Esophagus muscularis mucosa (tissue), 3 donors: Measurements from ENCODE around the gene ARHGAP8.

Experiments used
- EP300 ChIP-seq: sonication (generic); formaldehyde crosslinking; IDR thresholded peaks from one replicate; pipeline ENCODE4 v1.6.1; 2017; ENCODE audit warnings: antibody characterized with exemption
- TF ChIP-seq, protein P1 (sequence below), 3 experiments: fragments of 200-600 bp in 2 of 3; fragments of 450-650 bp in 1 of 3; sonication (generic) in 2 of 3; IDR thresholded peaks; one replicate each; pipeline ENCODE4 v1.5.1; 2017 to 2019; ENCODE audit warnings: antibody characterized with exemption in 3 of 3, mild to moderate bottlenecking in 2 of 3, moderate library complexity in 1 of 3

DNA sequence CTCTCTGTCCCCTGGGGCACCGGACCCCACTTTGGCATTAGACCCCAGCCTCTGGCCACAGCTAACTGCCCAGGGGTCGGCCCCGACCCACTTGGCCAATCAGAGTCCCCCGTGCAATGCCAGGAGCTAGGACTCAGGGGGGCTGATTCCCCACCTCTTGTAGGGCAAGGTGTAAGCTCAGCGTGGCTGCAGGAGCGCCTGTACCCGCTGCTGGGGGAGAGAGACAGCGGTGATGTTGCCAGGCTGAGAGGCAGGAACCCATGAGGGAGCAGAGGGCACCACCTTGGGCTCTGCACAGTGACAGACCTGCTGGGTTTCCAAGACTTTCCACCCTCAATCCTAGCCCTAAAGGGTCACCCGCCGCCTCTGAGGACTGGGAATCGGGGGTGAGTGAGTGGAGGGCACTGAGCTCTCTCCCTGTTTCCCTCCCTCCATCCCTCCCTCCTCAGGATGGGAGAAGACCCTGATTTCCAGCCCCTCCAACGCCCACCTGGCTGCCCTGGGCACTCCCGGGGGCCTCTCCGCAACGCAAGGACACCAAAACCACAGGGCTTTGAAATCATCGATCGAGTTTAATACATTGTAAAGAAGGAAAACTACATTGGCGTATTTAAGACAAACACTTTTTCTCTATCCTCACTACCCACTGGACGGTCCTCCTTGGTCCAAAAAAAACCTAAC, 128.4 kb downstream of the ARHGAP8 start:
- TF ChIP-seq, protein P1, sequence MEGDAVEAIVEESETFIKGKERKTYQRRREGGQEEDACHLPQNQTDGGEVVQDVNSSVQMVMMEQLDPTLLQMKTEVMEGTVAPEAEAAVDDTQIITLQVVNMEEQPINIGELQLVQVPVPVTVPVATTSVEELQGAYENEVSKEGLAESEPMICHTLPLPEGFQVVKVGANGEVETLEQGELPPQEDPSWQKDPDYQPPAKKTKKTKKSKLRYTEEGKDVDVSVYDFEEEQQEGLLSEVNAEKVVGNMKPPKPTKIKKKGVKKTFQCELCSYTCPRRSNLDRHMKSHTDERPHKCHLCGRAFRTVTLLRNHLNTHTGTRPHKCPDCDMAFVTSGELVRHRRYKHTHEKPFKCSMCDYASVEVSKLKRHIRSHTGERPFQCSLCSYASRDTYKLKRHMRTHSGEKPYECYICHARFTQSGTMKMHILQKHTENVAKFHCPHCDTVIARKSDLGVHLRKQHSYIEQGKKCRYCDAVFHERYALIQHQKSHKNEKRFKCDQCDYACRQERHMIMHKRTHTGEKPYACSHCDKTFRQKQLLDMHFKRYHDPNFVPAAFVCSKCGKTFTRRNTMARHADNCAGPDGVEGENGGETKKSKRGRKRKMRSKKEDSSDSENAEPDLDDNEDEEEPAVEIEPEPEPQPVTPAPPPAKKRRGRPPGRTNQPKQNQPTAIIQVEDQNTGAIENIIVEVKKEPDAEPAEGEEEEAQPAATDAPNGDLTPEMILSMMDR (IDR thresholded peaks at IDR 0.05): no peak
- TF ChIP-seq EP300: no peak
